Measurements from ENCODE around the gene TMEM158. TPM values are rescaled to one million over a fixed set of nuclear protein-coding genes. Genes with fewer than 3 reads are reported as not detected.

Gene TMEM158
- total RNA-seq = 1.5 and 8.4 TPM in 2 replicates

GRCh38 chr3:45226206-45226915 lies at the start of gene TMEM158:
Gene TMEM158, minus strand, starts transcription at chr3:45226287. Its CDS starts 260 bp downstream, at chr3:45226027.

Other genes starting within 250 kb of the TMEM158 start
- gene CLEC3B, start 200.0 kb downstream of the TMEM158 start, total RNA-seq = not detected in 2 replicates
- 52.0 and 107 TPM in 2 replicates for gene CDCP1, start 79.9 kb downstream of the TMEM158 start, total RNA-seq
- gene LARS2, start 162.3 kb upstream of the TMEM158 start, total RNA-seq = 18.3 and 18.5 TPM in 2 replicates